A673 (cell line): ENCODE measurements around the gene STXBP4. TPM values are rescaled to one million over a fixed set of nuclear protein-coding genes. Genes with fewer than 3 reads are reported as not detected.

ENCODE experiments used
- Bru-seq: library from RNA; stranded (reverse); fragments of 400-500 nt; gene quantifications from one replicate; lab custom pipeline; 2021; lab: Mats Ljungman, UMichigan
- BruChase-seq, 2 experiments: library from RNA; stranded (reverse); fragments of 400-500 nt; gene quantifications; one replicate each; lab custom pipeline; 2021; lab: Mats Ljungman, UMichigan
- BruUV-seq: library from RNA; stranded (reverse); fragments of 400-500 nt; replicated peaks from 2 replicates; lab custom pipeline; 2021; lab: Mats Ljungman, UMichigan
- CTCF ChIA-PET: fragments of 300-600 bp; sonication (Branson Sonifier 250); formaldehyde crosslinking; loops from one replicate; lab custom pipeline; 2022; ENCODE audit warnings: antibody characterized with exemption; lab: Charles Lee
- POLR2A ChIA-PET: fragments of 300-600 bp; sonication (Branson Sonifier 250); formaldehyde crosslinking; loops from one replicate; lab custom pipeline; 2022; ENCODE audit warnings: antibody characterized with exemption; ENCODE audit not compliant: low non-redundant PET; lab: Charles Lee
- DNase-seq: peaks from one replicate; pipeline ENCODE4 v3.0.0-alpha.2; 2015; ENCODE audit warnings: low spot score
- H3K27ac ChIP-seq: fragments of 200-600 bp; sonication (generic); 2 replicates; pipeline ENCODE4 v1.5.1; 2016; ENCODE audit warnings: mixed run types, low read depth, mild to moderate bottlenecking, mixed read lengths, antibody characterized with exemption, low read length; ENCODE audit not compliant: poor library complexity, severe bottlenecking
- H3K27me3 ChIP-seq: fragments of 200-600 bp; sonication (generic); replicated peaks from 2 replicates; pipeline ENCODE4 v1.6.1; 2017; ENCODE audit warnings: mixed run types, low read depth, mild to moderate bottlenecking, mixed read lengths, antibody characterized with exemption, low read length; ENCODE audit not compliant: insufficient read depth, poor library complexity
- H3K36me3 ChIP-seq: fragments of 200-600 bp; sonication (generic); 2 replicates; pipeline ENCODE4 v1.6.1; 2016; ENCODE audit warnings: mixed run types, mild to moderate bottlenecking, mixed read lengths, antibody characterized with exemption, low read length; ENCODE audit not compliant: insufficient read depth, poor library complexity, severe bottlenecking
- H3K4me1 ChIP-seq: fragments of 200-600 bp; sonication (generic); 2 replicates; pipeline ENCODE4 v1.6.1; 2017; ENCODE audit warnings: mixed run types, mild to moderate bottlenecking, mixed read lengths, antibody characterized with exemption, low read length; ENCODE audit not compliant: insufficient read depth, poor library complexity, severe bottlenecking
- H3K4me3 ChIP-seq: fragments of 200-600 bp; sonication (generic); 2 replicates; pipeline ENCODE4 v1.5.1; 2016; ENCODE audit warnings: low read depth, mixed run types, mild to moderate bottlenecking, mixed read lengths, low read length; ENCODE audit not compliant: poor library complexity, severe bottlenecking
- H3K9me3 ChIP-seq: fragments of 200-600 bp; sonication (generic); 2 replicates; pipeline ENCODE4 v1.6.1; 2016; ENCODE audit warnings: mixed run types, low read depth, mild to moderate bottlenecking, mixed read lengths, antibody characterized with exemption, low read length; ENCODE audit not compliant: poor library complexity, severe bottlenecking
- CTCF ChIP-seq: fragments of 300-800, 200-600 bp; sonication (generic); conservative IDR thresholded peaks from 2 replicates; pipeline ENCODE4 v1.5.1; 2017; ENCODE audit warnings: low read depth, mild to moderate bottlenecking, antibody characterized with exemption, low read length, moderate library complexity, mixed read lengths
- EZH2 ChIP-seq: fragments of 200-600 bp; sonication (generic); IDR thresholded peaks from 2 replicates; pipeline ENCODE4 v1.6.1; 2017; ENCODE audit warnings: borderline replicate concordance, low read depth, mild to moderate bottlenecking, mixed read lengths, antibody characterized with exemption, low read length; ENCODE audit not compliant: poor library complexity, severe bottlenecking
- intact Hi-C: fragments of 100-400 bp; cut with micrococcal nuclease; formaldehyde crosslinking; loops from one replicate; pipeline ENCODE4 v1.10.0; 2022; ENCODE audit not compliant: unreplicated experiment
- long read RNA-seq: library from polyadenylated mRNA; stranded (forward); transcript quantifications from one replicate; pipeline ENCODE4 v2.0.0, GENCODE V29; 2022
- total RNA-seq: library from RNA; stranded (reverse); gene quantifications from 2 replicates; pipeline ENCODE4 v1.2.3, GENCODE V29; 2021

STXBP4 gene
- total RNA-seq (23.6 and 24.2 TPM in 2 replicates), Bru-seq, nascent RNA (percentile 71 among the genes with signal in this experiment), BruChase-seq, experiment 1, labeled RNA remaining after a 2-hour chase (percentile 68 among the genes with signal in this experiment), BruChase-seq, experiment 2, labeled RNA remaining after a 6-hour chase (percentile 61 among the genes with signal in this experiment)
- long read RNA-seq, partial matches to known transcripts: 16 of 37 reads
- long read RNA-seq, other reads (novel, unspliced or antisense): 21 of 37 reads

GRCh38 chr17:54968262-54968987, at the start of gene STXBP4, which contains the start of gene COX11:
Gene STXBP4, plus strand, starts transcription at chr17:54968765. Its CDS starts 17,455 bp downstream, at chr17:54986220.
Gene COX11, minus strand, starts transcription at chr17:54968654. Its CDS starts 8 bp downstream, at chr17:54968646.
- Histone ChIP-seq H3K4me3 (peak within 1 kb of the TSS; percentile 87), H3K27me3 (no peaks in the 10 kb centered on the region), H3K9me3 (no peaks in the 10 kb centered on the region), H3K4me1 (peaks cover 17% of the 10 kb centered on the region), H3K27ac (peak within 1 kb of the TSS; percentile 91), H3K36me3 (peaks cover 22% of the 10 kb centered on the region)
- intact Hi-C loops: no loop called here
- DNase-seq: peak; percentile 99
- CTCF ChIA-PET: no interaction called here
- TF ChIP-seq CTCF (peak; percentile 50), EZH2 (no peak)
- BruUV-seq: no TSS peak
- POLR2A ChIA-PET: no interaction called here

- Histone ChIP-seq H3K36me3 (peaks cover 38% of the 10 kb centered on the region), H3K4me3 (no peak overlapping the region), H3K4me1 (peaks cover 5% of the 10 kb centered on the region), H3K9me3 (peaks cover 17% of the 10 kb centered on the region), H3K27me3 (no peaks in the 10 kb centered on the region), H3K27ac (no peak overlapping the region)
- no peak for TF ChIP-seq EZH2
- no peak for TF ChIP-seq CTCF
- no TSS peak for BruUV-seq
- intact Hi-C loops: no loop called here
- ChIA-PET POLR2A (no interaction called here), CTCF (no interaction called here)
- no peak for DNase-seq
Measured at GRCh38 chr17:54919425-54919824, 49.1 kb upstream of the STXBP4 start.

- intact Hi-C loops: no loop called here
- H3K36me3 ChIP-seq: peaks cover 24% of the 10 kb centered on the region
Measured at GRCh38 chr17:54920819-54921218, 47.7 kb upstream of the STXBP4 start.

More at GRCh38 chr17:54920819-54921218, 47.7 kb upstream of the STXBP4 start:
- peaks cover 5% of the 10 kb centered on the region for H3K4me1 ChIP-seq
- DNase-seq: no peak
- TF ChIP-seq CTCF: no peak
- no peak for TF ChIP-seq EZH2
- H3K4me3 ChIP-seq: no peak overlapping the region
- BruUV-seq: no TSS peak
- H3K27ac ChIP-seq: no peak overlapping the region
- ChIA-PET CTCF (no interaction called here), POLR2A (no interaction called here)
- peaks cover 14% of the 10 kb centered on the region for H3K9me3 ChIP-seq
- no peaks in the 10 kb centered on the region for H3K27me3 ChIP-seq
